Upper lobe of right lung (tissue), 1 donor: ENCODE measurements around the gene OR56A5. TPM values are rescaled to one million over a fixed set of nuclear protein-coding genes. Genes with fewer than 3 reads are reported as not detected.
A peak's percentile ranks its signal among the peaks of the same experiment; 100 is the strongest.
"Not testable (repeated sequence)": the region's sequence is repeated elsewhere in the genome, so short reads cannot be mapped to it uniquely, and the experiment has no call there.

Experiments
- ATAC-seq: fragments of 200-7000 bp; cut with Tn5 transposase; one replicate; pipeline ENCODE4 v1.9.1; 2020; ENCODE audit warnings: mild to moderate bottlenecking, moderate library complexity
- DNase-seq: peaks from one replicate; pipeline ENCODE4 v3.0.0-alpha.2; 2020
- H3K27ac ChIP-seq: fragments of 200-600 bp; one replicate; pipeline ENCODE4 v1.8.0; 2022
- H3K27me3 ChIP-seq: fragments of 200-600 bp; one replicate; pipeline ENCODE4 v1.8.0; 2022; ENCODE audit warnings: mild to moderate bottlenecking
- H3K36me3 ChIP-seq: fragments of 200-600 bp; one replicate; pipeline ENCODE4 v1.8.0; 2022
- H3K4me1 ChIP-seq: fragments of 200-600 bp; one replicate; pipeline ENCODE4 v1.8.0; 2022
- H3K4me3 ChIP-seq: fragments of 200-600 bp; one replicate; pipeline ENCODE4 v1.8.0; 2022; ENCODE audit warnings: mild to moderate bottlenecking
- H3K9me3 ChIP-seq: fragments of 200-600 bp; one replicate; pipeline ENCODE4 v1.8.0; 2022
- intact Hi-C: fragments of 100-400 bp; cut with DNase I; formaldehyde crosslinking; loops from one replicate; pipeline ENCODE4 v1.11.0; 2022
- total RNA-seq: library from RNA; stranded (reverse); fragmentation: NEBNext Ultra II Directional; extraction: Animal tissue kit (Norgen Biotek cat#: 25700); gene quantifications from one replicate; pipeline ENCODE4 v1.2.1, GENCODE V29; 2021
- TF ChIP-seq, protein P1 (sequence below): fragments of 200-600 bp; IDR thresholded peaks from one replicate; pipeline ENCODE4 v1.8.0; 2022; ENCODE audit warnings: antibody characterized with exemption
- donor health status: DM: no; HTN: yes; CAD: no; lungs with severe emphysema.

The OR56A5 gene
- total RNA-seq, 1 donor from 2014 or later = not detected

DNA sequence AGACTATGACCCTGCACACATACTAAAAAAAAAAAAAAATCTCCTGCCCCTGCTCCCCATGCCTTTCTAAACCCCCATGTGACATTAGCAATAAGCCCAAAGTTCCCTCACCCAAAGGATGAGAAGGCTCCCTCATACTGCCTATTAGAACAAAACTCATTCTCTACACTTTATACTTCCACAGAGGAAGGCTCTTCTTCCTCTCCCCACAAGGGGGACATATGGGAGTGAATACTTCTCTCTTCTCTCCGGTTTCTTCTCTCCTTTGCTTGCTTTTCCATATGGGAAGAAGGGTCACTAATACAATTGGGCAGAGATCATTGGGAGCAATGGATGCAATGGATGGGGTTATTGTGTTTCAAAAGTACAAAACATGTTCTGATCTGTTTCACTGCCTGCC is 15.1 kb upstream of the OR56A5 start:
- DNase-seq = no peak
- intact Hi-C loops = no loop called here
- no peak overlapping the region for H3K4me3 ChIP-seq
- H3K36me3 ChIP-seq = no peaks in the 10 kb centered on the region
- TF ChIP-seq, protein P1, sequence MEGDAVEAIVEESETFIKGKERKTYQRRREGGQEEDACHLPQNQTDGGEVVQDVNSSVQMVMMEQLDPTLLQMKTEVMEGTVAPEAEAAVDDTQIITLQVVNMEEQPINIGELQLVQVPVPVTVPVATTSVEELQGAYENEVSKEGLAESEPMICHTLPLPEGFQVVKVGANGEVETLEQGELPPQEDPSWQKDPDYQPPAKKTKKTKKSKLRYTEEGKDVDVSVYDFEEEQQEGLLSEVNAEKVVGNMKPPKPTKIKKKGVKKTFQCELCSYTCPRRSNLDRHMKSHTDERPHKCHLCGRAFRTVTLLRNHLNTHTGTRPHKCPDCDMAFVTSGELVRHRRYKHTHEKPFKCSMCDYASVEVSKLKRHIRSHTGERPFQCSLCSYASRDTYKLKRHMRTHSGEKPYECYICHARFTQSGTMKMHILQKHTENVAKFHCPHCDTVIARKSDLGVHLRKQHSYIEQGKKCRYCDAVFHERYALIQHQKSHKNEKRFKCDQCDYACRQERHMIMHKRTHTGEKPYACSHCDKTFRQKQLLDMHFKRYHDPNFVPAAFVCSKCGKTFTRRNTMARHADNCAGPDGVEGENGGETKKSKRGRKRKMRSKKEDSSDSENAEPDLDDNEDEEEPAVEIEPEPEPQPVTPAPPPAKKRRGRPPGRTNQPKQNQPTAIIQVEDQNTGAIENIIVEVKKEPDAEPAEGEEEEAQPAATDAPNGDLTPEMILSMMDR = no peak
- peaks cover 1% of the 10 kb centered on the region for H3K9me3 ChIP-seq
- no peaks in the 10 kb centered on the region for H3K4me1 ChIP-seq
- H3K27ac ChIP-seq = no peak overlapping the region
- no peaks in the 10 kb centered on the region for H3K27me3 ChIP-seq
- no peak for ATAC-seq

DNA sequence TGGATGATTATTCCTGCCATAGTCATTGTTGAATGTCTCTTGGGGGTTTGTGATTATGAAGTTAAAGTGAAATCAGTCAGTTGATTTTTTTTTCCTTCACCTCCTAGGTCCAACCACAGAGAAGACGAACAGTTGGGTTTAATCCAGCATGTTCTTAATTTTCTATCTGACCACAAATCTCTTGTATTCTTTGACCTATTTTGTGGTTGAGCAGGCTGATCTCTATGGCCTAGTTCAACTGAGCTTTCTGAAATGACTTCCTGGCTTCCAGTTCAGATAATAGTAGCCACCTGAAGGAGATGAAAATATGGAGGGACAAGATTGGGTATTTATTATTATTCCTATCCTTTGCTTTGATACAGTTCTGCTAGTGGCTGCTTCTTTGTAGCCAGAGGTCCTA is 5.2 kb upstream of the OR56A5 start:
- Histone ChIP-seq H3K27me3 (no peaks in the 10 kb centered on the region), H3K9me3 (peaks cover 4% of the 10 kb centered on the region), H3K36me3 (no peaks in the 10 kb centered on the region), H3K4me1 (no peaks in the 10 kb centered on the region), H3K27ac (no peak overlapping the region), H3K4me3 (no peak overlapping the region)
- intact Hi-C loops = no loop called here
- TF ChIP-seq, protein P1 = no peak
- DNase-seq = no peak
- no peak for ATAC-seq

DNA sequence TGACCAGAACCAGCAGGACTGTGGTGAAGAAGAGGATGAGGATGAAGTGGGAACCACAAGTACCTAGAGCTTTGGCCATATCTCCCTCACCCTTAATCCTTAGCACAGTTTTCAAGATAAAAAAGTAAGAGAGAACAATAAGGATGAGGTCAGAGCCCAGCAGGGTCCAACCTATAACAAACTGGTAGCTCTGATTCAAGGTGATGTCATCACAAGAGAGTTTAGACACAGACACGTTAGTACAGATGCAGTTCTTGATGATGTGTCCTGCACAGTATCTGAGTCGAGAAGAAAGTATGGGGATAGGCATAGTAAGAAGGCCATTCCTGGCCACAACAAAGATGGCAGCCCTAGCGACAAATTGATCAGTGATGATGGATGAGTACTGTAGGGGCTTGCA is 586 bp downstream of the OR56A5 start:
- no peaks in the 10 kb centered on the region for H3K9me3 ChIP-seq
- H3K27me3 ChIP-seq = no peaks in the 10 kb centered on the region
- TF ChIP-seq, protein P1 = no peak
- H3K36me3 ChIP-seq = no peaks in the 10 kb centered on the region
- no peak overlapping the region for H3K4me3 ChIP-seq
- intact Hi-C loops = no loop called here
- ATAC-seq (no peak), DNase-seq (no peak)
- no peaks in the 10 kb centered on the region for H3K4me1 ChIP-seq
- no peak overlapping the region for H3K27ac ChIP-seq

DNA sequence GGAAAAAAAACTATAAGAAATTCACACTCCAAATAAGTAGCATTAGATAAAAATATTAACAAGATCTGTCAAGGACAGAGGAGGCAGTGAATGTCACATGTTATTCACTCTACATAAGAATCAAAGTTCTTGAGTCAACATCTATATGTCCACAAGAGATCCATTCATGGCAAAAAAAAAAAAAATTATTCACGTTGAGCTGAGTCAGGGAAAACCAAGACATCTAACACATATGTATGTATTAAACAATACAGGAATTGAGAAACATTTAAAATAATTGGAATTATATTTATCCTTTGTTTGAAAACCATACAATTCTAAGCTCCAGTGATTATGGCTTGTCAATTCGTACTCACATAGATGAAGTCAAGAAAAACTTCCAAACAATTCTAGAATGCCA is 1.3 kb downstream of the OR56A5 start:
- TF ChIP-seq, protein P1 = no peak
- intact Hi-C loops = no loop called here
- no peak for ATAC-seq

DNA sequence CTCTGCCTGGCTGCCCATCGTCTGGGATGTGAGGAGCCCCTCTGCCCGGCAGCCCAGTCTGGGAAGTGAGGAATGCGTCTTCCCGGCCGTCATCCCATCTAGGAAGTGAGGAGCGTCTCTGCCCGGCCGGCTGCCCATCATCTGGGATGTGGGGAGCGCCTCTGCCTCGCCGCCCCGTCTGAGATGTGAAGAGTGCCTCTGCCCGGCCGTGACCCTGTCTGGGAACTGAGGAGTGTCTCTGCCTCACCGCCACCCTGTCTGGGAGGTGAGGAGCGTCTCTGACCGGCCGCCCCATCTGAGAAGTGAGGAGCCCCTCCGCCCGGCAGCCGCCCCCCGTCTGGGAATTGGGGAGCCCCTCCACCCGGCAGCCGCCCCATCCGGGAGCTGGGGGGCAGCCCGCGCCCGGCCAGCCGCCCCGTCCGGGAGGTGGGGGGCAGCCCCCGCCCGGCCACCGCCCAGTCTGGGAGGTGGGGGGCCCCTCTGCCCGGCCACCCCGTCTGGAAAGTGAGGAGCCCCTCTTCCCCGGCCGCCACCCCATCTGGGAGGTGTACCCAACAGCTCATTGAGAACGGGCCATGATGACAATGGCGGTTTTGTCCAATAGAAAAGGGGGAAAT is 7.5 kb downstream of the OR56A5 start:
- ATAC-seq, H3K4me3 ChIP-seq, H3K27ac ChIP-seq, H3K36me3 ChIP-seq, H3K4me1 ChIP-seq, intact Hi-C loops, H3K9me3 ChIP-seq, H3K27me3 ChIP-seq: not testable (repeated sequence)
- DNase-seq = peak; percentile 59

More for the DNA sequence above, 1.3 kb downstream of the OR56A5 start:
- Histone ChIP-seq H3K27ac (no peak overlapping the region), H3K4me3 (no peak overlapping the region), H3K9me3 (no peaks in the 10 kb centered on the region), H3K27me3 (no peaks in the 10 kb centered on the region), H3K4me1 (no peaks in the 10 kb centered on the region), H3K36me3 (no peaks in the 10 kb centered on the region)
- no peak for DNase-seq

DNA sequence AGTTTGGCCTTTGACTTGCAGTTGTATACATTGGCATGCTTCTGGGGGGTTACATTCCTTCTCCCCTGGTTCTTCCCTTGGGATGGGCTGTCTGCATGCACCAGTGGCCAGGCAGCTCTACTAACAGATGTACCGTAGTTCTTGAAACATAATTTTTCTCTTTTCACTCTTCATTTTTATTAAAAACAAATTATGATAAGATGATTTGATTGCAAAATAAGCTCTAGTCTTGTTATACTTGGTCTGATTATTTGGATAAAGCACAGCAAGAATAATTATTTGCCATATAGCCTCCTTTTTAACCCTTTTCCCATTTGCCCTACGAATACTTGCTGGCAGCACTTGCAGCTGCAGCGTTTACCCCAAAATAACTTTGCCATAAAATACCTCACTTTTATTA is 12.7 kb downstream of the OR56A5 start:
- Histone ChIP-seq H3K4me1 (no peaks in the 10 kb centered on the region), H3K36me3 (no peaks in the 10 kb centered on the region), H3K9me3 (no peaks in the 10 kb centered on the region), H3K27ac (no peak overlapping the region), H3K4me3 (no peak overlapping the region), H3K27me3 (no peaks in the 10 kb centered on the region)
- no peak for DNase-seq
- TF ChIP-seq, protein P1 = no peak
- intact Hi-C loops = no loop called here
- ATAC-seq = no peak
